Progenitor cell of endocrine pancreas (in vitro differentiated cells): ENCODE results near the gene OTX1. TPM values are rescaled to one million over a fixed set of nuclear protein-coding genes. Genes with fewer than 3 reads are reported as not detected.

Experiments
- DNase-seq: peaks from one replicate; pipeline ENCODE4 v3.0.0; 2021; ENCODE audit warnings: low spot score; ENCODE audit not compliant: unreplicated experiment
- H3K27ac Mint-ChIP-seq: 2 replicates; pipeline ENCODE4 v1.8.0; 2021; ENCODE audit warnings: mild to moderate bottlenecking, moderate library complexity, mixed read lengths
- H3K27me3 Mint-ChIP-seq: 2 replicates; pipeline ENCODE4 v1.8.0; 2021; ENCODE audit warnings: mixed read lengths
- H3K36me3 Mint-ChIP-seq: 2 replicates; pipeline ENCODE4 v1.8.0; 2022; ENCODE audit warnings: mixed read lengths; ENCODE audit not compliant: insufficient read depth
- H3K4me1 Mint-ChIP-seq: 2 replicates; pipeline ENCODE4 v1.8.0; 2021; ENCODE audit warnings: low read depth, mixed read lengths
- H3K4me3 Mint-ChIP-seq: 2 replicates; pipeline ENCODE4 v1.8.0; 2021; ENCODE audit warnings: low read depth, mild to moderate bottlenecking, moderate library complexity, mixed read lengths
- H3K9me3 Mint-ChIP-seq: 2 replicates; pipeline ENCODE4 v1.8.0; 2021; ENCODE audit warnings: low read depth, mixed read lengths
- CTCF ChIP-seq: fragments of 200-600 bp; sonication (generic); IDR thresholded peaks from one replicate; pipeline ENCODE4 v1.5.0; 2021; ENCODE audit warnings: antibody characterized with exemption, mild to moderate bottlenecking; ENCODE audit not compliant: unreplicated experiment
- total RNA-seq: library from RNA; stranded (reverse); gene quantifications from 2 replicates; pipeline ENCODE4 v1.2.1, GENCODE V29; 2021

OTX1 gene
- total RNA-seq, 1 donor from 2014 or later = 1.0 TPM

DNA sequence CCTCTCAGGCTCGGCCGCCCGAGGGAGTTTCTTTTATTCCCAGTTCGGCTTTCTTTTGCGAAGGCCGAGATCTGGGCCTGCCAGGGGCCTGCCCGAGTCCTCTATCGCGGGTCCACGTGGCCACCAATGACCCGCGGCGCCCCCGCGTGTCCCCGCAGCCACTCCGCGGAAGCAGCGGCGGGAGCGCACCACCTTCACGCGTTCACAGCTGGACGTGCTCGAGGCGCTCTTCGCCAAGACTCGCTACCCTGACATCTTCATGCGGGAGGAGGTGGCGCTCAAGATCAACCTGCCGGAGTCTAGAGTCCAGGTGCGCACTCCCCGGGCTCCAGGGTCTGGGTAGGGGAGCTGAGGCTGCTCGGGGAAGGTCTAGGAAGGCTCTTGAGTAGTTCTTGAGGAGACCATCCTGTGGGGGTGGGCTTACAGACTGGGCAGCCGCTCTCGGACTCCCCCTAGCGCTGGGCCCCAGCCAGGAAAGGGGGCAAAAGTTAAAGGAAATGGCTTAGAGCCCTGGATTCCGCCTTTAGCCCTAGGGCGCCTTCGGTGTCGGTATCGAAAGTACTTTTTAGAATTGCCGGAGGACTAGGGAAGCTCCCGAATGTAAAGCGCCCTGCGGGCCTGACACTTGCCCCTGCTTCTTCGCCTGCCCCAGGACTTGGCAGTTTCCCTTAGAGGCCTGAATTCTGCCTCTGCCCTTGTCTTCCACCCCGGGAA is 3.4 kb downstream of the OTX1 start:
- Mint-ChIP-seq H3K4me1 (peaks cover 11% of the 10 kb centered on the region), H3K4me3 (no peak overlapping the region), H3K9me3 (no peaks in the 10 kb centered on the region), H3K36me3 (peaks cover 8% of the 10 kb centered on the region), H3K27ac (no peak overlapping the region), H3K27me3 (peaks cover 88% of the 10 kb centered on the region)
- DNase-seq = peak; percentile 15
- TF ChIP-seq CTCF = peak; percentile 57

GRCh38 chr2:63054841-63055225 is 4.2 kb downstream of the OTX1 start:
- no peak for DNase-seq
- peaks cover 81% of the 10 kb centered on the region for H3K27me3 Mint-ChIP-seq
- no peaks in the 10 kb centered on the region for H3K9me3 Mint-ChIP-seq
- peaks cover 7% of the 10 kb centered on the region for H3K4me1 Mint-ChIP-seq
- H3K4me3 Mint-ChIP-seq = no peak overlapping the region
- H3K36me3 Mint-ChIP-seq = peaks cover 8% of the 10 kb centered on the region
- TF ChIP-seq CTCF = no peak
- H3K27ac Mint-ChIP-seq = peak overlapping the region; percentile 18

GRCh38 chr2:63055226-63056106 is 4.8 kb downstream of the OTX1 start:
- no peaks in the 10 kb centered on the region for H3K9me3 Mint-ChIP-seq
- TF ChIP-seq CTCF = no peak
- no peak for DNase-seq
- H3K36me3 Mint-ChIP-seq = peaks cover 8% of the 10 kb centered on the region
- H3K4me3 Mint-ChIP-seq = no peak overlapping the region
- H3K27ac Mint-ChIP-seq = peak overlapping the region; percentile 37
- H3K27me3 Mint-ChIP-seq = peaks cover 85% of the 10 kb centered on the region
- H3K4me1 Mint-ChIP-seq = peaks cover 8% of the 10 kb centered on the region

DNA sequence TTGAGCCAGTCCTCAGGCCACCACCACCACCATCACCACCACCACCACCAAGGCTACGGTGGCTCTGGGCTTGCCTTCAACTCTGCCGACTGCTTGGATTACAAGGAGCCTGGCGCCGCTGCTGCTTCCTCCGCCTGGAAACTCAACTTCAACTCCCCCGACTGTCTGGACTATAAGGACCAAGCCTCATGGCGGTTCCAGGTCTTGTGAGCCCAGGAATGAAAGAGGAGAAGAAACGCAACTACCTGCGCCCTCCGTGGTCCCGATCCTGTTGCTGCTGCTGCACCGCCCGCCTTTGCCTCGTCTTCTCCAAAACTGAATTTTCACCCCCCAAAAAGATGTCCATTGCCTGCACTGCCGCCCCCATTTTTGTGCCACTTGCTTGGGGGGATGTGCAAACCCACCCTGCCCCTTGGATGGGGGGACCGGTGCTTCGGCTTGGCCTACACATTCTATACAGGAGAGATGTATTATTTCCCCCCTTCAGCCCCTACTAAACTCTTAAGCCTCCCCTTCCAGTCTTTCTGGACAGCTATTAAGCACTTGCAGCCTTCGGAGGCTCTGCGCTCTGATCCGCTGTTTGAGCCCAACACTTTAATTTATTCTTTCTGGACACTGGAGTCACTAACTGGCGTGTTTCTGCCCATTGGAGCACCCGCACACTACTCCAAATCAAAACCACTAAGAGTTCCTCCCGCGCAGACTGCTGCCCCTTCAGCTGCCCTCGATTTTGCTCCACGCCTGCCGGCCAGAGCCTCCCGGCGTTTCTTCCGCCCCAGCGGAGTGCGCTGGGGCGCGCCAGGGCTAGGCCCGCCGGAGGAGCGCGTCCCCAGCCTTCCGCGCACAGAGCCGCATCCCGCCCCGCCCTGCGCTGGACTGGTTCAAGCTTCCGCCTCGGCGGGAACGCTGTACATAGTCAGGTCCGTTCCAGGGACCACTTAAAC is 5.7 kb downstream of the OTX1 start:
- Mint-ChIP-seq H3K27me3 (peaks cover 89% of the 10 kb centered on the region), H3K4me3 (no peak overlapping the region), H3K9me3 (no peaks in the 10 kb centered on the region), H3K4me1 (peaks cover 6% of the 10 kb centered on the region), H3K36me3 (peaks cover 8% of the 10 kb centered on the region), H3K27ac (peak overlapping the region; percentile 37)
- TF ChIP-seq CTCF = no peak
- no peak for DNase-seq
